Measurements from ENCODE around the gene CLCN6. TPM values are rescaled to one million over a fixed set of nuclear protein-coding genes. Genes with fewer than 3 reads are reported as not detected.

The CLCN6 gene
- total RNA-seq, 2 donors from 2014 or later: 29.6 to 31.5 TPM

DNA sequence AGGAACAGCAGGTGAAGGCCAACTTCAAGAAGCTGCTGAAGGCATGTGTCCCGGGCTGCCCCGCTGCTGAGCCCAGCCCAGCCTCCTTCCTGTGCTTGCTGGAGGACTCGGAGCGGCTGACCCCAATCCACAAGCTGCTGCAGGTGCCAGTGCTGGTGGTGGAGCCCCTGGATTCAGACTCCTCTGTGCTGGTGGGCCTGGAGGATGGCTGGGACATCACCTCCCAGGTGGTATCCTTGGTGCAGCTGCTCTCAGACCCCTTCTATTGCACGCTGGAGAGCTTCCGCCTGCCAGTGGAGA is 72.8 kb downstream of the CLCN6 start:
- WGBS, 2 experiments (ENCODE audit: insufficient coverage in 1 of 2, insufficient read length in 1 of 2): 91 to 94% methylated on average over 6 of the region's 6 CpGs
- H3K27me3 ChIP-seq (ENCODE audit: control insufficient read depth, insufficient read depth, low read length, poor library complexity, severe bottlenecking): no peaks in the 10 kb centered on the region
- Mint-ChIP-seq H3K4me1 (peaks cover 22% of the 10 kb centered on the region), H3K4me3 (no peak overlapping the region), H3K27me3 (ENCODE audit: insufficient read depth) (peaks cover 2% of the 10 kb centered on the region), H3K27ac (no peak overlapping the region), H3K9me3 (no peaks in the 10 kb centered on the region), H3K36me3 (ENCODE audit: low read depth) (no peaks in the 10 kb centered on the region)
- H3K4me3 ChIP-seq (ENCODE audit: low read length): no peak overlapping the region
- TF ChIP-seq, protein P1, sequence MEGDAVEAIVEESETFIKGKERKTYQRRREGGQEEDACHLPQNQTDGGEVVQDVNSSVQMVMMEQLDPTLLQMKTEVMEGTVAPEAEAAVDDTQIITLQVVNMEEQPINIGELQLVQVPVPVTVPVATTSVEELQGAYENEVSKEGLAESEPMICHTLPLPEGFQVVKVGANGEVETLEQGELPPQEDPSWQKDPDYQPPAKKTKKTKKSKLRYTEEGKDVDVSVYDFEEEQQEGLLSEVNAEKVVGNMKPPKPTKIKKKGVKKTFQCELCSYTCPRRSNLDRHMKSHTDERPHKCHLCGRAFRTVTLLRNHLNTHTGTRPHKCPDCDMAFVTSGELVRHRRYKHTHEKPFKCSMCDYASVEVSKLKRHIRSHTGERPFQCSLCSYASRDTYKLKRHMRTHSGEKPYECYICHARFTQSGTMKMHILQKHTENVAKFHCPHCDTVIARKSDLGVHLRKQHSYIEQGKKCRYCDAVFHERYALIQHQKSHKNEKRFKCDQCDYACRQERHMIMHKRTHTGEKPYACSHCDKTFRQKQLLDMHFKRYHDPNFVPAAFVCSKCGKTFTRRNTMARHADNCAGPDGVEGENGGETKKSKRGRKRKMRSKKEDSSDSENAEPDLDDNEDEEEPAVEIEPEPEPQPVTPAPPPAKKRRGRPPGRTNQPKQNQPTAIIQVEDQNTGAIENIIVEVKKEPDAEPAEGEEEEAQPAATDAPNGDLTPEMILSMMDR (conservative IDR thresholded peaks at IDR 0.05): no peak
- H3K27ac ChIP-seq (ENCODE audit: low read depth, low read length): no peak overlapping the region
- H3K36me3 ChIP-seq (ENCODE audit: control insufficient read depth, insufficient read depth, low read length): no peaks in the 10 kb centered on the region
- H3K9me3 ChIP-seq (ENCODE audit: control insufficient read depth, low read length): no peaks in the 10 kb centered on the region
- DNase-seq: no peak
- peaks cover 13% of the 10 kb centered on the region for H3K4me1 ChIP-seq (ENCODE audit: control insufficient read depth, insufficient read depth, low read length)
- H3K9ac ChIP-seq (ENCODE audit: extremely low read depth, low read length, poor library complexity, severe bottlenecking): no peak overlapping the region

DNA sequence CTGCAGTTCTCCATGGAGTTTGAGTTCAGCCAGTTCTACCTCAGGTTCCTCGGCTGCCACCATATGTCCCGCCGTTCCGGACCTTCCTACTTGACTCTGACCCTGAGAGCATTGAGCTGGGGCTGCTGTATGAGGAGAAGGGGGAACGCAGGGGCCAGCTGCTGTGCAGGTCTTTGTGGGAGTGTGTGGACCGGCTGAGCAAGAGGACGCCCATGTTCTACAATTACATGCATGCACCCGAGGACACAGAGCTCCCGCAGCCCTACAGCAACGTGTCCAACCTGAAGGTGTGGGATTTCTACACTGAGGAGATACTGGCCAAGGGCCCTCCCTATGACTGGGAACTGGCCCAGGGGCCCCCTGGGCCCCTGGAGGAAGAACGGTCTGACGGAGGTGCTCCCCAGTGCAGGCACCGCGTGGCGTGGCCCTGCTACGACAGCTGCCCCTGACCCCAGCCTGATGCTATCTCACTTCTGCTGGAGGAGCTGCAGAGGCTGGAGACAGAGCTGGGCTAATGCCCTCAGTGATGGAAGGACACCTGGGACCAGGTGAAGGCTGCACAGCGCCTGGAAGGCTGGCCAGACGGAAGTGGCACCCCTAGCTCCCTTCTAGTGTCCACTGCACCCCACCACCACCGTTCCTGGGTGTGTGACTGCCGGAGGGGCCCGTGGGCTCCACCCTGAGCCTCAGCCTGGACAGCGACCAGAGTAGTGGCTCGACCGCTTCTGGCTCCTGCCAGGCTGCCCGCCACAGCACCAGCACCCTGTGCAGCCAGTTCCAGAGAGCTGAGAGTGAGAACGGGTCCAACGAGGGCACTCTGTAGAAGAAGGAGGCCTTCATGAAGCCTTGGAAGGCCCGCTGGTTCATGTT is 73.6 kb downstream of the CLCN6 start:
- no peaks in the 10 kb centered on the region for H3K36me3 Mint-ChIP-seq (ENCODE audit: low read depth)
- H3K9me3 Mint-ChIP-seq: no peaks in the 10 kb centered on the region
- H3K27me3 ChIP-seq (ENCODE audit: control insufficient read depth, insufficient read depth, low read length, poor library complexity, severe bottlenecking): no peaks in the 10 kb centered on the region
- DNase-seq: no peak
- H3K27ac Mint-ChIP-seq: no peak overlapping the region
- no peak overlapping the region for H3K9ac ChIP-seq (ENCODE audit: extremely low read depth, low read length, poor library complexity, severe bottlenecking)
- no peak overlapping the region for H3K4me3 Mint-ChIP-seq
- no peaks in the 10 kb centered on the region for H3K36me3 ChIP-seq (ENCODE audit: control insufficient read depth, insufficient read depth, low read length)
- H3K4me1 ChIP-seq (ENCODE audit: control insufficient read depth, insufficient read depth, low read length): peaks cover 10% of the 10 kb centered on the region
- peaks cover 2% of the 10 kb centered on the region for H3K27me3 Mint-ChIP-seq (ENCODE audit: insufficient read depth)
- H3K27ac ChIP-seq (ENCODE audit: low read depth, low read length): no peak overlapping the region
- WGBS, 2 experiments (ENCODE audit: insufficient coverage in 1 of 2, insufficient read length in 1 of 2): 91 to 92% methylated on average over 21 to 28 of the region's 28 CpGs
- no peak overlapping the region for H3K4me3 ChIP-seq (ENCODE audit: low read length)
- TF ChIP-seq, protein P1 (conservative IDR thresholded peaks at IDR 0.05): no peak
- H3K9me3 ChIP-seq (ENCODE audit: control insufficient read depth, low read length): no peaks in the 10 kb centered on the region
- peaks cover 19% of the 10 kb centered on the region for H3K4me1 Mint-ChIP-seq

DNA sequence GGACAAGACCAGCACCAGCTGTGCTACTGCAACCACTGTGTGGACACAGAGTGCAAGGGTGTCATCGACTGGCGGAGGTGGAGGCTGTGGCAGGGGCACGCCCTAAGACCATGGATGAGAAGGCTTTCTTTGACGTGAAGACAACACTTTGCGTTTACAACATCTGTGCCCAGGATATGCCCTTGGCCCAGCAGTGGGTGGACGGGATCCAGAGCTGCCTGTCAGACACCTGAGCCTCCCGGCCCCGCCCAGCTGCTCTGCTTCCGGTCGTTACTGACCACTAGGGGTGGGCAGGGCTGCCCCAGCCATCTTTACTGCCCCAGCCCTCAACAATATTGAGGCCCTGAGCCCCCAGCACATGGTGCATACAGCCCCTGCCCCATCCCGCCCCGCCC is 74.2 kb downstream of the CLCN6 start:
- H3K36me3 Mint-ChIP-seq (ENCODE audit: low read depth): no peaks in the 10 kb centered on the region
- no peaks in the 10 kb centered on the region for H3K9me3 Mint-ChIP-seq
- no peak for DNase-seq
- H3K4me1 ChIP-seq (ENCODE audit: control insufficient read depth, insufficient read depth, low read length): peaks cover 10% of the 10 kb centered on the region
- H3K36me3 ChIP-seq (ENCODE audit: control insufficient read depth, insufficient read depth, low read length): no peaks in the 10 kb centered on the region
- WGBS, 2 experiments (ENCODE audit: insufficient coverage in 1 of 2, insufficient read length in 1 of 2): 82 to 87% methylated on average over 6 to 12 of the region's 12 CpGs
- H3K4me1 Mint-ChIP-seq: peaks cover 18% of the 10 kb centered on the region
- no peak overlapping the region for H3K9ac ChIP-seq (ENCODE audit: extremely low read depth, low read length, poor library complexity, severe bottlenecking)
- H3K4me3 ChIP-seq (ENCODE audit: low read length): no peak overlapping the region
- no peak overlapping the region for H3K4me3 Mint-ChIP-seq
- H3K27ac ChIP-seq (ENCODE audit: low read depth, low read length): no peak overlapping the region
- H3K27me3 ChIP-seq (ENCODE audit: control insufficient read depth, insufficient read depth, low read length, poor library complexity, severe bottlenecking): no peaks in the 10 kb centered on the region
- H3K27ac Mint-ChIP-seq: no peak overlapping the region
- TF ChIP-seq, protein P1 (conservative IDR thresholded peaks at IDR 0.05): peak; percentile 38
- no peaks in the 10 kb centered on the region for H3K9me3 ChIP-seq (ENCODE audit: control insufficient read depth, low read length)
- peaks cover 2% of the 10 kb centered on the region for H3K27me3 Mint-ChIP-seq (ENCODE audit: insufficient read depth)
